Activated CD8-positive, alpha-beta memory T cell treated with anti-CD3 and anti-CD28 coated beads, Interleukin-2, amount 10 ng/mL, durations not matched to agents 7 days and 5 days (primary cell): ENCODE results near the gene IGFBP2. TPM values are rescaled to one million over a fixed set of nuclear protein-coding genes. Genes with fewer than 3 reads are reported as not detected.

Experiments used
- ATAC-seq: fragments of 150-1000 bp; cut with Tn5 transposase; one replicate; pipeline ENCODE4 v1.10.0; 2021; ENCODE audit warnings: moderate library complexity
- CTCF ChIA-PET: fragments of 350-600 bp; sonication (Branson Sonifier 250); formaldehyde crosslinking; loops from one replicate; lab custom pipeline; 2021; ENCODE audit warnings: antibody characterized with exemption; lab: Charles Lee
- DNase-seq: peaks from one replicate; pipeline ENCODE4 v3.0.0-alpha.2; 2020
- H3K27ac Mint-ChIP-seq: one replicate; pipeline ENCODE4 v1.8.0; 2021; ENCODE audit warnings: mild to moderate bottlenecking, mixed read lengths
- H3K27me3 Mint-ChIP-seq: one replicate; pipeline ENCODE4 v1.8.0; 2021; ENCODE audit warnings: mixed read lengths
- H3K36me3 Mint-ChIP-seq: one replicate; pipeline ENCODE4 v1.8.0; 2021; ENCODE audit warnings: mild to moderate bottlenecking, mixed read lengths
- H3K4me1 Mint-ChIP-seq: one replicate; pipeline ENCODE4 v1.8.0; 2021; ENCODE audit warnings: mixed read lengths
- H3K4me3 Mint-ChIP-seq: one replicate; pipeline ENCODE4 v1.8.0; 2021; ENCODE audit warnings: mild to moderate bottlenecking, moderate library complexity, mixed read lengths
- H3K9me3 Mint-ChIP-seq: one replicate; pipeline ENCODE4 v1.8.0; 2022; ENCODE audit warnings: low read depth, mixed read lengths
- total RNA-seq, 2 experiments: library from RNA; stranded (reverse); gene quantifications; one replicate each; pipeline ENCODE4 v1.2.3, GENCODE V29; 2021

Gene IGFBP2
- total RNA-seq, 2 experiments from 2014 or later: 0.96 to 3.5 TPM

- Mint-ChIP-seq H3K4me1 (no peaks in the 10 kb centered on the region), H3K27me3 (peaks cover 43% of the 10 kb centered on the region), H3K27ac (no peak overlapping the region), H3K4me3 (no peak overlapping the region), H3K9me3 (no peaks in the 10 kb centered on the region), H3K36me3 (no peaks in the 10 kb centered on the region)
- CTCF ChIA-PET: interaction anchor here (1.3 to 1.5 kb wide), 2 partner anchors 17 to 442 kb away, joined by 3 read pairs; no protein-coding TSS in a partner anchor
- DNase-seq (no peak), ATAC-seq (no peak)
Observed at GRCh38 chr2:216700088-216700567, 66.9 kb downstream of the IGFBP2 start.

- no peak for ATAC-seq
Observed at GRCh38 chr2:216700781-216701180, 67.6 kb downstream of the IGFBP2 start.

GRCh38 chr2:216701544-216701943 is 68.3 kb downstream of the IGFBP2 start:
- Mint-ChIP-seq H3K27ac (no peak overlapping the region), H3K4me3 (no peak overlapping the region), H3K36me3 (no peaks in the 10 kb centered on the region), H3K4me1 (no peaks in the 10 kb centered on the region), H3K9me3 (no peaks in the 10 kb centered on the region), H3K27me3 (peaks cover 29% of the 10 kb centered on the region)
- DNase-seq (no peak), ATAC-seq (no peak)
- CTCF ChIA-PET: interaction anchor here (1.3 to 2.1 kb wide), 2 partner anchors 11 to 18 kb away, joined by 3 to 4 read pairs; no protein-coding TSS in a partner anchor

More at GRCh38 chr2:216700781-216701180, 67.6 kb downstream of the IGFBP2 start:
- Mint-ChIP-seq H3K9me3 (no peaks in the 10 kb centered on the region), H3K4me3 (no peak overlapping the region), H3K27ac (no peak overlapping the region), H3K27me3 (peaks cover 37% of the 10 kb centered on the region), H3K36me3 (no peaks in the 10 kb centered on the region), H3K4me1 (no peaks in the 10 kb centered on the region)
- CTCF ChIA-PET: interaction anchor here (1.3 to 2.1 kb wide), 3 partner anchors 10 to 441 kb away, joined by 3 to 4 read pairs (median 3); no protein-coding TSS in a partner anchor
- DNase-seq: no peak

- no peak overlapping the region for H3K4me3 Mint-ChIP-seq
- H3K9me3 Mint-ChIP-seq: no peaks in the 10 kb centered on the region
- CTCF ChIA-PET: interaction anchor here (2.1 kb wide), 1 partner anchor 12 kb away, joined by 4 read pairs; no protein-coding TSS in a partner anchor
- peaks cover 18% of the 10 kb centered on the region for H3K27me3 Mint-ChIP-seq
- no peak for ATAC-seq
- H3K27ac Mint-ChIP-seq: no peak overlapping the region
- H3K4me1 Mint-ChIP-seq: no peaks in the 10 kb centered on the region
- no peak for DNase-seq
- H3K36me3 Mint-ChIP-seq: no peaks in the 10 kb centered on the region
Observed at GRCh38 chr2:216702756-216703155, 69.5 kb downstream of the IGFBP2 start.

GRCh38 chr2:216710551-216711301 is 77.5 kb downstream of the IGFBP2 start:
- peaks cover 13% of the 10 kb centered on the region for H3K27me3 Mint-ChIP-seq
- H3K27ac Mint-ChIP-seq: no peak overlapping the region
- H3K9me3 Mint-ChIP-seq: no peaks in the 10 kb centered on the region
- H3K4me1 Mint-ChIP-seq: no peaks in the 10 kb centered on the region
- CTCF ChIA-PET: no interaction called here
- ATAC-seq (no peak), DNase-seq (no peak)
- H3K4me3 Mint-ChIP-seq: no peak overlapping the region
- no peaks in the 10 kb centered on the region for H3K36me3 Mint-ChIP-seq

GRCh38 chr2:216711348-216711747 is 78.1 kb downstream of the IGFBP2 start:
- Mint-ChIP-seq H3K4me3 (no peak overlapping the region), H3K9me3 (no peaks in the 10 kb centered on the region), H3K27me3 (peaks cover 13% of the 10 kb centered on the region), H3K27ac (no peak overlapping the region), H3K4me1 (no peaks in the 10 kb centered on the region), H3K36me3 (no peaks in the 10 kb centered on the region)
- ATAC-seq (no peak), DNase-seq (no peak)
- CTCF ChIA-PET: interaction anchor here (0.9 kb wide), 1 partner anchor 13 kb away, joined by 3 read pairs; no protein-coding TSS in a partner anchor

GRCh38 chr2:216713691-216714336 is 80.6 kb downstream of the IGFBP2 start:
- H3K4me3 Mint-ChIP-seq: no peak overlapping the region
- CTCF ChIA-PET: no interaction called here

More at GRCh38 chr2:216713691-216714336, 80.6 kb downstream of the IGFBP2 start:
- DNase-seq: no peak
- Mint-ChIP-seq H3K27me3 (peaks cover 13% of the 10 kb centered on the region), H3K36me3 (no peaks in the 10 kb centered on the region), H3K9me3 (no peaks in the 10 kb centered on the region), H3K4me1 (no peaks in the 10 kb centered on the region), H3K27ac (no peak overlapping the region)
- no peak for ATAC-seq

Other genes starting within 250 kb of the IGFBP2 start
- 10 to 100 TPM; 29.6 to 30.7 TPM for gene SMARCAL1, start 220.9 kb upstream of the IGFBP2 start, total RNA-seq
- 1,000 to 10,000 TPM; 2,001 to 2,301 TPM for gene RPL37A, start 134.6 kb upstream of the IGFBP2 start, total RNA-seq
- gene IGFBP5, start 62.1 kb downstream of the IGFBP2 start, total RNA-seq: under 1 TPM in 1 of 2 experiments, not detected in 1; 0.02 TPM
- not detected for gene TNP1, start 226.6 kb downstream of the IGFBP2 start, total RNA-seq